Left ventricle myocardium superior (tissue), 1 donor: ENCODE measurements around the gene APBA2. TPM values are rescaled to one million over a fixed set of nuclear protein-coding genes. Genes with fewer than 3 reads are reported as not detected.

ENCODE experiments used
- ATAC-seq: fragments of 200-7000 bp; cut with Tn5 transposase; one replicate; pipeline ENCODE4 v1.9.1; 2020; ENCODE audit warnings: mild to moderate bottlenecking, moderate library complexity
- DNase-seq: peaks from one replicate; pipeline ENCODE4 v3.0.0-alpha.2; 2020
- intact Hi-C: fragments of 100-400 bp; cut with micrococcal nuclease; formaldehyde crosslinking; loops from one replicate; pipeline ENCODE4 v1.11.0; 2022
- total RNA-seq: library from RNA; stranded (reverse); fragmentation: NEBNext Ultra II Directional; extraction: Animal tissue kit (Norgen Biotek cat#: 25700); gene quantifications from one replicate; pipeline ENCODE4 v1.2.1, GENCODE V29; 2021
- donor health status: DM: no; HTN: yes; CAD: no; lungs with severe emphysema.

The APBA2 gene
- total RNA-seq, 1 donor from 2014 or later, result 1.2 TPM

DNA sequence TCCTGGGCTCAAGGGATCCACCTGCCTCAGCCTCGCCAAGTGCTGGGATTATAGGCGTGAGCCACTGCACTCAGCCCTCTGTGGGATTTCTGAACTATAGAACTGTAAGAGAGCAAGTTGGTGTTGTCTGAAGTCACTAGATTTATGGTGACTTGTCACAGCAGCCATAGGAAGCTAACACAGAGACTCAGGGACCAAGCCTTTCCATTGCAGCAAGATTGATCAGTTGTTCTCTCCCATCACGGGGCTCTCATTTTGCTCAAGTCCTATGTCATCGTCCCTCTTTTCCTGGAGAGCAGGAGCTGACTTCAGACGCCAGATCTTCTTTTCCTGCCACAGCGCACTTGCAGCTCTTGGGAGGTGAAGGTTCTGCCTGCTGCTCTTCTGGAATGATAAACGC is 61.0 kb downstream of the APBA2 start:
- intact Hi-C loops, result no loop called here
- ATAC-seq (no peak), DNase-seq (no peak)

GRCh38 chr15:28947221-28947674 is 61.5 kb downstream of the APBA2 start:
- intact Hi-C loops, result no loop called here
- ATAC-seq, result no peak
- no peak for DNase-seq

DNA sequence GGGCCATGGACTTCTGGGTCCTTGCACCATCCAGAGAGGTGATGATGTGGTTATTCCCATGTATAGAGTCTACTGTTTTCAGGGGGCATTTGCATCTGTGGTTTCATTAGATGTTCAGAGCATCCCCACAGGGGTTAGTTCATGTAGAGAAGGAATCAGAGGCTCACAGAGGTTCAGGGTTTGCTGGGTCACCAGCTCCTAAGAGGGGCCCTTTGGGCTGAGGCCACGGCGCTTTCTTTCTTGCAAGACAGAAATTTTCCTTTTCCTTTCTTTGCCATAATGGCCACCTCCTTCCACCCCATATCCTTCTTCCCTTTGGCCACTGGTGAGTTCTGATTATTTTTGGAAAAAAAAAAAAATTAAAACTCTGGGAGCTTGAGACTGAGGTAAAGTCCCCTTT is 62.3 kb downstream of the APBA2 start:
- intact Hi-C loops, result no loop called here
- ATAC-seq, result no peak
- DNase-seq, result no peak

DNA sequence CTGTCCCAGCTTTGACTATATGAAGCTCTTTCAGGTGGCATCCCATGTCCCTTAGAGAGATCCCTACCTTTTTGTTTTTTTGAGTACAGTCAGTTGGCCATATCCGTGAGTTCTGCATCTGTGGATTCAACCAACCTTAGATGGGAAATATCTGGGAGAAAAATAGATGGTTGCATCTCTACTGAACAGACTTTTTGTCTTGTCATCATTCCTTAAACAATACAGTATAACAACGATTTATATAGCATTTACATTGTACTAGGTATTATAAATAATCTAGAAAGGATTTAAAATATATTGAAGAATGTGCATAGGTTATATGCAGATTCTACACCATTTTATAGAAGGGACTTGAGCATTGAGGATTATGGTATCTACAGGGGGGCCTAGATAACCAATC is 65.1 kb downstream of the APBA2 start:
- intact Hi-C loops, result no loop called here
- DNase-seq, result no peak
- no peak for ATAC-seq

DNA sequence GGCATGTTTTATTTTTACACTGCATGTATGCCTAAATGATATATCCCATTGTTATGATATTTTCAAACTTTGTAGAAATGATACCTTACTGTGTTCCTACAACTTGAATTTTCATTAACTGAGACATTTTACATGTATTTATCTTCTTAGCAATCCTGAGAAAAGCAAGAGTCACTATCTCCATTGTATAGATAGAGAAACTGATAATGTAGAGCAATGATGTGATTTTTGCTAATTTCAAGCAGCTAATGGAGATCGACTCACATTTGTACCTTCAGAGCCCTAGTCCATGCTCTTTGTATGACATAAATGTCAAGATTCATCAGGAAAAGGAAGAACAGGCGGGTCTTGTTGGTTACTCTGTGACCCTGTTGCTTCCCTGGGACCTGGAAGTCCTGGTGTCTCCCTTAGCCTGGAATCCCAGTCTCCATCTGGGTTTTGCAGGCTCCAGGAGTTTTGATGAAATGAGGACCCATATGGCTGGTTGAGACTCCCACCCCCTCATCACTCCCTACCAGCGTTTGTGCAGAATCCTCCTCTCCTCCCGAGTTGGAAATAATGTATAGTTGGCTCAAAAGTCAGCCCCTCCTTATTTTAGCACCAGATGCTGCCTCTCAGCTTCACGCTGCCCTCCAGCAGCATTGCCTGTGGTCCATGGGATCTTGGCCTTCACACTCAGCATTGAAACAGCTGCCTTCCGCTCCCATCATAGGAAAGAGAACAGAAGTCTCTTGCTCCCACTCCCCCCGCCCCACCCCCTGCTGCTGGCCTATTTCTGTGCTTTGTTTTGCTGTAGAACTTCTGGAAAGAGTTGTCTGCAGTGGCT is 67.1 kb downstream of the APBA2 start:
- no peak for ATAC-seq
- intact Hi-C loops, result no loop called here
- no peak for DNase-seq

- DNase-seq (no peak), ATAC-seq (no peak)
- intact Hi-C loops, result no loop called here
These were observed 67.9 kb downstream of the APBA2 start for GRCh38 chr15:28953573-28954195.

DNA sequence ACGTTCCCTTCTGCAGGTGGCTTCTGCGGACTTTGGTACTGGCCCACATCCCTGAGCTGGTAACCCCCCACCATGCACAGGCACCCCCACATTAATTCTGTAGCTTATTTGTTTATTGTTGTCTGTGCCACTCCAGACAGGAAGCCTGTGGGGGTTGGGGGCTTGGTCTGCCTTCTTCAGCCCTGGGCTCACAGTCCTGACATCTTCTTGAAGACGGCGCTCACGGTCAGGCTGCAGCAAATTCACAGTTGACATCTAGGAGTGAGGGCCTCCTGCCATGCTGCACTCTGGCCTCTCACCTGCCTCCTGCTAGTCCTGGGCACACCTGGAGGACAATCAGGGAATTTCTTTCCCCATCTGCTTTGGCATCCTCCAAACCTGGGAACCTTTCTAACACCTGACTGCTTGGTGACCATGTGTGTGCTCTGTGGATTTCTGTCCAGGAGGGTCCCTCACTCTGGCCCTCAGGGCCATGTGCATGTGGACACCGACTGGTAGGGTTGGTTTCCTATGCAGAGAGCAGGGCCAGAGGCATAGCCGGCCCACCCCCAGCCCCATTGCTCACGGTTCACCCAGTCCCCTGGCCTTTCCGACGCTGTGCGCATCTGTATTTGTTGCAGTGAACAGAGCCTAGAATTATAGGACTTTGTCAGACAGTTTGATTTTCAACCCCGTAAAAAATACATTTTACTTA is 68.8 kb downstream of the APBA2 start:
- intact Hi-C loops, result no loop called here
- DNase-seq (no peak), ATAC-seq (no peak)

DNA sequence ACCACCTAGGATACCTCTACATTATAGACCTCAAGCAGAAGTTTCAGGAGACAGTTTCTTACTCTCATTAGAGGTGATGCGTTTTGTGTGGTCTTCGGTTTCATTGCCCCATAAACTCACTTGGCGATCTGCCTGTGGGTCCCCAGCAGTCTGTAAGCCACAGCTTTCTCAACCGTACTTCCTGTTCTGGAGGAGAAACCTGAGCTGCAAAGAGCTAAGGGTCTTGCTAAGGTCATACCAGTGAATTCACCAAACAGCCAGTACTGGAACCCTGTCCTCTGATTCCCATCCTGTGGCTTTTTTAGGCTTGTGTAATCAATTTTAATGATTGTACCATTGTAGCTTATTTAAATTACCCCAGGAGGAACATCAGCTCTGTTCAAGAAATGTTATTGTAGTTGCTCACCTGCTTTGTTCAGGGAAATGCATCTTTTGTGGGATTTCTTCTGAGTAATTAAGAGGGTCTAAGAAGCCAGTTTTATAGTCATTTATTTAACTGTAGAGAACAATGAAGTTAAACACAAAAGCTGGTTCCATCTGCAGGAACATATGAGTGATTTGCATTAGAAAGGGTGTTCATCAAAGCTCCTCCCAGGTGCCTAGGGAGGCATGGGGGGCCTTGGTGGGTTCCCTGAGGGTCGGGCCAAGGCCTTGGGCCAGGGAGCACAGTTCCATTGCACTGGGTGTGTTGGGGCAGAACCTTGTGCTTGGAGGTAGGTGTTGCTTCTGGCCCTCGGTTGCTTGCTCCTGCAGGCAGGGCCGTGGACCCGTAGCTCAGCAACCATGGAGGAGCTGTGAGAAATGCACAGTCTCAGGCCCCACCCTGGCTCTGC is 69.6 kb downstream of the APBA2 start:
- no peak for DNase-seq
- no peak for ATAC-seq
- intact Hi-C loops, result no loop called here

DNA sequence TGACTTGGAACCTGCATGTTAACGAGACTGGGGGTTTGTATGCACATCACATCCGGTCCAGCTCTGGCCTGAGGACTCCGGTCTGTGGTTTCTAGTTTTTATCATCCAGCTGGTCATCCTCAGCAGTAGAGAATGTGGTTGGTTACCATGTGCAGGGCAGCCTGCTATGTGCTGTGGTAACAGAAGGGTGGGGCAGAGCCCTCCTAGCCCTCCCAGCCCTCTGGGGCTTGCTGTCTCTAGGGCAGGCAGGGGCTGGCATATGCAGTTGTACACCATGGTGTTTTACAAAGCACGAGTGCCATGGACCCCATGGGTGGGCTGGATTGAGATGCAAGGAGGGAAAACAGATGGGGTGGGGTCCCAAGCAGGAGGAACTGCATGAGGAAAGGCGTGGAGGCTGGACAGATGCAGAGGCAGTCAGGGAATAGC is 70.2 kb downstream of the APBA2 start:
- intact Hi-C loops, result no loop called here
- no peak for ATAC-seq
- DNase-seq, result no peak

DNA sequence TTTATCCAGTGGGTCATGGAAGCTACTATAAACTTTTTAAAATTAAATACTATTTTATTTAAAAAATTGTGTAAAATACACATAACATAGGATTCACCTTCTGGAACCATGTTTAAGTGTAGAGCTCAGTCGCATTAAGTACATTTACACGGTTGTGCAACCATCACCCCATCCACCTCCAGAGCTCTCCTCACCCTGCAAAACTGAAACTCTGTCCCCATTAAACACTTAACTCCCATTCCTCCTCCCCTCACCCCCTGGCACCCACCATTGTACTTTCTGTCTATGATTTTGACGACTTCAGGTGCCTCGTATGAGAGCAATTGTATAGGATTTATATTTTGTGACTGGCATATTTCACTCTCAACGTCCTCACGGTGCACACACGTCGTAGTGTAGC is 70.7 kb downstream of the APBA2 start:
- no peak for ATAC-seq
- intact Hi-C loops, result no loop called here
- no peak for DNase-seq

DNA sequence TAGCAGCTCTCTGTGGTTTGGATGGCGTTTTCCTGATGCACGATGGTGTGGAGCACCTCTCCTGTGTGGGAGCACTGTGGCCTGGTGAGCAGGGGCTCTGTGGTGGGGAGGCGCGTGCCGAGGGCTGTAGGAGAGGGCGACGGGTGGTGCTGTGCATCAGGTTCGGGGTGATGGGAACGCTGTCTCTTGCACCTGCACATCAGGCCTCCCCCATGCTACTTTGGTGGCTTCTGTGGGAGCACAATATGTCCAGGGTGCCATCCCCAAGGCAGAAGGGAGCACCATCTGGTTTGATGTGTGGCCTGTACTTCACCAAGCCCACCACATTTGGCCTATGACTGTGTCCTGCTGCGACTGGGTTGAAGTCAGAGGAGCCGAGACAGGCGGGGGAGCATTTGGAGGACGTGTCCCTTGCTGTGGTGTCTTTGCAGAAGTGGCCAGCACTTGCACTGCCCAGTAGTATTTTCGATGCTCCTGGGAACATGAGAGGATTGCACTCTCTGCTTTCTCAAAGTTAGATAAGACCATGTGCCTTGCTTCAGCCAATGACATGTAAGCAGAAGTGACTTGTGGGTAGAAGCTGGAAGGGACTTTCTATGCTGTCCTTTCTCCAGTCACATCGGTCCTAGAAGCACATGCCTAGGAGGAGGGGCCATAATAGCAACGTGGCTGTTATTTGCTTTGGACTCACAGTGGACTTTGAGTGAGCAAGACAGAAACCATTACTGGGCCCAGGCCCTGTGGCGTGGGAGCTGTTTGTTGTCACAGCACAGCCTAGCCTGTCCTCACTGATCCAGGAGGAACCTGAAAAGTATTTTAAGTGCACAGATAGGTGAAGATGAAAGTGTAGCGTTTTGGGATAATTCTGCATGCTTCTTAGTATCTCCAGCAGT is 72.1 kb downstream of the APBA2 start:
- DNase-seq, result no peak
- no peak for ATAC-seq
- intact Hi-C loops, result no loop called here

- DNase-seq (no peak), ATAC-seq (no peak)
- intact Hi-C loops, result no loop called here
These were observed 73.6 kb downstream of the APBA2 start for GRCh38 chr15:28959326-28959725.

GRCh38 chr15:28960979-28961378 is 75.2 kb downstream of the APBA2 start:
- DNase-seq (no peak), ATAC-seq (no peak)
- intact Hi-C loops, result no loop called here

- no peak for DNase-seq
- ATAC-seq, result no peak
- intact Hi-C loops, result no loop called here
These were observed 75.6 kb downstream of the APBA2 start for GRCh38 chr15:28961391-28961790.

GRCh38 chr15:28962851-28963710 is 77.3 kb downstream of the APBA2 start:
- ATAC-seq (no peak), DNase-seq (no peak)
- intact Hi-C loops, result no loop called here

GRCh38 chr15:28963711-28964081 is 77.9 kb downstream of the APBA2 start:
- intact Hi-C loops, result no loop called here
- no peak for DNase-seq
- no peak for ATAC-seq

GRCh38 chr15:28964098-28964497 is 78.3 kb downstream of the APBA2 start:
- no peak for ATAC-seq
- no peak for DNase-seq
- intact Hi-C loops, result no loop called here

DNA sequence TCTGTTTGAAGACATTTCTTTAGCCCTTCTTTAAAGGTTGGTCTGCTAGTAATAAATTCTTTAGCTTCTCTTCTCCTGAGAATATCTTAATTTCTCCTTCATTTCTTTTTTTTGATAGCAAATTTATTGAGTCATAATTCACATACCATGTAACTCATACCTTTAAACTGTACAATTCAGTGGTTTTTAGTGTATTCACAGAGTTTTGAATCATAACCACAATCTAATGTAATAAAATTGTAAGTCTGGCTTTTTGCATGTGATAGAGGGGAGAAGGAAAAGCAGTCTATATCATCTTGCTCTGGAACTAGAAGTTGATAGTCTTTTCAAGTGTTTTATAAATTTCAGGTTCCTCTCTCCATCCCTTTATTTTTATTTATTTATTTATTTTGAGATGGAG is 81.3 kb downstream of the APBA2 start:
- intact Hi-C loops, result no loop called here
- DNase-seq (no peak), ATAC-seq (no peak)
